Left renal pelvis (tissue), 4 donors: Measurements from ENCODE around the gene KLHL35. TPM values are rescaled to one million over a fixed set of nuclear protein-coding genes. Genes with fewer than 3 reads are reported as not detected.
A peak's percentile ranks its signal among the peaks of the same experiment; 100 is the strongest.

Experiments
- DNase-seq, 4 donors: peaks; one replicate each; pipeline ENCODE4 v3.0.0-alpha.2; 2013; ENCODE audit warnings: low read depth in 4 of 4, low spot score in 3 of 4
- polyA plus RNA-seq, 4 donors: library from polyadenylated mRNA; unstranded; fragments of 120-200 nt; gene quantifications; one replicate each; pipeline ENCODE4 v1.2.1, GENCODE V29; 2013; ENCODE audit not compliant: insufficient read length in 4 of 4

KLHL35 gene
- polyA plus RNA-seq, 4 donors, result 0.57 to 2.4 (median 0.69) TPM

DNA sequence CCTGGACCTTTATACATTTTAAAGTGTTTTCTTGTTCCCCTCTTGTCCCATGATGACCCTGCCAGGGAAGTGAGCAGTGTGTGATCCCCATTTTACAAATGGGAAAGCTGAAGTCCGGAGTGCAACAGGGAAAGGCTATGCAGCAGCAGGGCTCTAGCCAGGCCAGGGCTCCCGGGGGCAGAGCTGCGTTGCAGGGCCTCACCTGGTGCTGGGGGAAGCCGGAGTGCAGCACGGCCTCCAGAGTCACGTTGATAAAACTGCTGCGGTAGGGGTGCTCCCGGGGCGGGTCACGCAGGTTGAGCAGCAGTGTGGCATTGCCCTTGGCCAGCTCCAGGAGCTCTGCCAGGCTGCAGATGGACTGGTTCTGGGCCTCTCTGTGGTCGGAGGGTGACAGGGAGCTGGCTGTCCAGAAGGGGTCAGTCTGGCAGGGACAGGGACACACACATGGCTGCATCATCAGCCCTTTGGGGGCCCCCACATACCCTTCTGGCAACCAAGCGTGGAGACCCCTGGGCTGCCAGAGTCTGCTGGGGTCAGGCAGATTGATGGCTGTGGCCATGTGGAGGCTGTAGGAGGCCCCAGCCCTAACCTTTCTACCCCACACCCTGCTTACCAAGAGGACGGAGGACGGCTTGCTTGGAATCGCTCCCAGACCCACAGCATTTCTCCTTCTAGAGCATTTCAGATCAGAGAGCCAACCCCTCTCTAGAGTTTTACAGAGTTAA lies 9.3 kb upstream of the KLHL35 start:
- no peak for DNase-seq

DNA sequence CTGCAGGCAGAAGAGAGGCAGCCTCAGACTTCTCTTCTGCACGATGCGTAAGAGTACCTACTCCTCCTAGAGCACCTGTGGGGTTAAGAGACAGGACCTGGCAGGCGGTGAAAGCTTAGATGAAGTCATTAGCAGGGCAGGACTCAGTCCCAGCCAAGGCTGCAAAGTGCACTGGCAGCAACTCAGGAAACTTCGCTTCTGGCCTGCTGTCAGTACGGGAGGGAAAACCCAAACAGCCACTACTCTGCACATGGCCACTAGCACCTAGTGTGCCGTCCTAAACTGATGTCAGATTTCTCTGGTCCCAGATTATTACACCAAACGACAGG lies 8.8 kb upstream of the KLHL35 start:
- DNase-seq, result no peak

DNA sequence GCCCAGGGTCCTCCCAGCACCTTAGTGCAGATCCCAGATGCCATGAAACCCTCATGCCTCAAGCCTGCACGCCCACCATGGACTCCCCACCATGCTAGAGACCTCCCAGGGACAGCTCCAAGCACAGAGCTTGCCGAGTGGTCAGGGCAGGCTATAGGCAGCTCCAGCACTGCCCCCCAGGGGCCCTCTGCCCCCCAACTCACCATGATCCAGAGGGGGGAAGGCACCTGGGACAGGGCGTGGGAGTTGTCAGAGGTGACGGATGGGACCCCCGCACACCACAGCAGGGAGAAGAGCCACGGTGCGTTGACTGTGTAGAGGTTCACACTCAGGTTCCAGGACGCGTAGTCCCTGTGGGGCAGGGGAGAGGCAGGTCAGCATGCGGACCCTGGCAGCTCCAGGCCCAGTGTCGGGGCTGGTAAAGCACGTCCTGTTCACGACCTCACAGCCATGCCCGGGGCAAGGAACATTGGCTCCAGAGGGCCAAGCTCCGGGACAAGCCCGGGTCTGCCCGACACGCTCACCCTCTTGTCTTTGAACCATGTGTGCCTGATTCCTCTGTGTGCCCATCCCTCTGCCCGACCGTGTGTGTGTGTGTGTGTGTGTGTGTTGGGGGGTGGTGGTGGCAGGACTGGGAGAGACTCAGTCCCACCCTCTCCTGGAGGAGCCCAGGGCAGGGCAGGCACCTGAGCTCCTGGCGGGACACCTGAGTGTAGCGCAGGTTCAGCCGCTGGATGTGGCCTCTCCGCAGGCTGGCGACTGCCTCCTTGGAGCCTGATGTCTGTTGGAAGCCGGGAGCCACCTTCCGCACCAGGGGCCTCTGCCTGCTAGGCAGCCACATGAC lies 8.2 kb upstream of the KLHL35 start:
- no peak for DNase-seq

DNA sequence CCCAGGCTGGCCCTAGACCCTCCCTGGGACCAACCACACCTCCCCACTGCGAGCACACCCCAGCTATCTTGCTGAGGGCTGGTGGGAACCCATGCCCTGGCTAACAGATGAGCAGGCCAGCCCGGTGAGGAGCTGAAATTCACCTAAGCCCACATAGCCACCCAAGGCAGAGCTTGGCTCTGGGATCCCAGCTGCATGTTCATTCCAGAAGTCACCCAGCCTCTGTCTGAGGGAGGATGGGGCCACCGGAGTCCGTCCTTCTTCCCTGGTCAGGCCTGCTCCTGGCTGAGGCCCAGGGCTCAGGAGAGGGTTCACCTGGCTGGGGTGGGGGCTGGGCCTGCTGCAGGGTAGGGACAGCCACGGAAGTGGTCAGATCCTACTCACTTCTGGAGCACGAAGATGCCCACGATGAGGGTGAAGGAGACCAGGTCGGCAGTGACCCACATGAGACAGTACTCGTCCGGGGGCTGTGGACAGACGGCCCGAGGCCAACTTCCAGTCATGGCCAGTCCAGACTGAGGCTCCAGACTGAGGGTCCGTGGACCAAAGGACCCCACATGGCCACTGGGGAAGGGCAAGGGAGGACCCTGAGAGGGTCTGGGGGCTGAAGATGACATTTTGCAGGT lies 6.6 kb upstream of the KLHL35 start:
- DNase-seq, result no peak

DNA sequence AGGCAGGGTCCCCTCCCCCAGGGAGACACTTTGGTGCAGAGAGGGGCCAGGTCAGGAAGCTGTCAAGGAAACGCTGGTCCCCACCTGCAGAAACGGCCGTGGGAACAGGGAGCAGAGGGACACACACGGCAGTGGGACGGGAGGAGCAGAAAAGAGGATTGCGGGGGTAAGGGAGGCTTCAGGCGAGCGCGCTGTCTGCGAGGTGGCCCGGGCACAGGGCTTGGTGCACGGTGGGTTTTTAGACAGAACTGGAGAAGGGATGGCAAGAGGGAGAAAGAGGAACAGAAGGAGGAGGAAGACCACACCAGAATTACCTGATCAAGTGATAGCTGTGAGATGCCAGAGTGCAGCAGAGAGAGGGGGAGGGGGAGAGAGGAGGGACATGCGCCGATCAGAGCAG lies 6.0 kb upstream of the KLHL35 start:
- no peak for DNase-seq

DNA sequence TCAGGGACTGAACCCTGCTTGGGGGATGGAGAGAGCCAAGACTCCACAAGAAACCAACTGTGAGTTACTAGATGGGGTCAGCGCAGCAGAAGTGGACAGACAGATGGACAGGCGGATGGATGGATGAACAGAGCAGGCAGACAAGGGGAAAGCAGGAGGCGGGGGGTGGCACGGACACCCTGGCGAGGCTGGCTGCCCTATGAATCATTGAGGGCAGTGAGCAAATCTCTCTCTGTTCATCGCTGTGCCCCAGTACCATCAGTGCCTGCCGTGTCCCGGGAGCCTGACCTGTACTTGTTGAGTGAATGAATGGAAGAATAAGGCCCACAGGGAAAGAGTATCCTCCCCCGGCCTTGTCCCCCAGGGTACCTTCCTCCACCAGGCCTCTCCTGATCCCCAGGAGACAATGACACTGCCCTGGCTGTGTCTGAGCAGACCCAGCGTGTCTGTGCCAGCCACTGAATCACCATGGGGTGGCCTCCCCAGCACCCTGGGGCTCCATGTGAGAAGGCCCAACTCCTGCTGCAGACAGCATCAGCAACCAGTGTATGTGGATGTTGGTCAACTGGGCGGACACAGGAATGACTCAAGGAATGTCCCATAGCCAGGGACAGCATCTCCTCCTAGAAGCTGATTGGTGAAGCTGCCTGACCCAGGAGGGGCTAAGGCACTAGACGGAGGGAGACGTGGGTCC lies 5.1 kb upstream of the KLHL35 start:
- no peak for DNase-seq

DNA sequence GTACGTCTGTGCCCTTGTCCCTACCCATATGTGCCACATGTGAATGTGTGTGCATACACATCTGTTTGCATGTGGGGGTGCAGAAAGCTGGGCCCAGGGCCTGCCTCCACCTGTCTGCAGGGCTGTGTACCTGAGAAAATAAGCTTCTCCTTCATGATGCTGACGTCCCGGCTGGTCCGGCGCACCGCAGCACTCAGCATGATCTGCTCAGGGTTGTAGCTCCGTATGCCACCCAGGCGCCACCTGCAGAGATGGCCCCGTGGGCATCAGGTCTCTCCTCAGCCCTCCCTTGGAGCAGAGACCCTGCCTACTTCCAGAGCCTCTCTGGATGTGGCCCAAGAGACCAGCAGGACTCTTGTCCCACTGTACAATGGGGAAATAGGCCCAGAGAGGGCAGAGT lies 3.8 kb upstream of the KLHL35 start:
- no peak for DNase-seq

DNA sequence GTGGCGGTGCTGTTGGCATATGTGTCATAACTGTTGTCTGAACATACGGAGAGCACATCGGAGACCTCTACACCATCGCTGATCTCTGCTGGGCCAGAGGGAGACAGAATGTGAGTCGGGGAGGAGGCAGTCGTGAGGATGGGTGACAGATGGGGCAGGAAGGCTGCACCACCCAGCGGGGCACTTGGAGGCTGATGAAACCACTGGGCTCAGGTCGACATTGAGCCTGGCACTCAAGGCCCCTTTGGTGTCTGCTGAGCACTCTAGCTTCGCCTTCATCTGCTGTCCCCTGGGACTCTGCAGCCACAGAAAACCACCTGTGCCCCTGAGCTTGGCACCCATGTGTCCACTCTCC lies 2.5 kb upstream of the KLHL35 start:
- no peak for DNase-seq

DNA sequence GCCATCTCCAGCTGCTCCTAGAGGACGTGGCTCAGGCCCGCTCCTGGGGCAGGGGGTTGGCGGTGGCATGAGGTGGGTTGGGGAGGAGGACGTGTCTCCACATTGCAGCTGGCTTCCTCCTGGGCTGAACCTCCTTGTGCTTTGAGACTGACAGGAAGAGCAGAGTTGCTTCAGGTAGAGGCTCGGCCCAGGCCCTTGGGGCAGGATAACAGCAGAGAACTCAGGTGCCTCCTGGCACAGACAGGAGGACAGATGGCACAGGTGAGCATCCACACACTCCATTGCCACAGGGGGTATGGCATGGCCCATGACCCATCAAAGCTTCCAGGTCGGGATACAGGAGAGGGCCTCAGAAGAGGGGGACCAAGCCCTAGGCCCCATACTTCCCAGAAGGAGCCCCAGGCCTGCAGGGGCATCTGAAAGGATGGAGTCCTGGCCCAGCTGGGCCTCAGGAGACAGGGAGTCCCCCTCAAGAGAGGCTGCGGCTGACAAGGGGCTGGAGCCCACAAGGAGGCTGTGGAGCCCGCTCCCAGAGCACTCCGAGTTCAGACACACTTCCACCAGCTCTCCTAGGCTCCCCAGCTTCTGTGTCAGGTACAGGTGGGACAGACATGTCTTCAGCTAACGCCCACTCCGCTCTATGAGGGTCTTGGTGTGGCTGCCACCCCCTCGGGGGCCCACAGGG lies 2.0 kb upstream of the KLHL35 start:
- DNase-seq, result no peak

DNA sequence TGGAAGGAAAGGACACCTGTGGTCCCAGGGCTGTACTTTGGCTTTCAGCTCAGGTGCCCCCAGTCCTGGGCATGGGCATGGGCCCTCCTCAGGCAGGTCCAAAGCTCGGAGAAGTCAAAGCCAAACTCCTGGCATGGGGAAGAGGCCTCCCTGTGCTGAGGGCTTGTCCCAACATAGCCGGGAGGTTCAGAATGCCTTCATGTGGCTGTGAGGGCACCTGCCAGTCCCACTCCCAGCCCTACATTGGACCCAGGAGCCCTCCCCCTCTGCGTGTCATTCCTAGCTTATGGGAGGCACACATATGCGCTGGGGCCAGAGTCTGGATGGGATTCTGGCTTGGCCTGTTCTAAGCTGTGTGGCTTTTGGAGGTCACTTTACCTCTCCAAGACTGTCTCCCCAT lies 1.0 kb upstream of the KLHL35 start:
- no peak for DNase-seq

DNA sequence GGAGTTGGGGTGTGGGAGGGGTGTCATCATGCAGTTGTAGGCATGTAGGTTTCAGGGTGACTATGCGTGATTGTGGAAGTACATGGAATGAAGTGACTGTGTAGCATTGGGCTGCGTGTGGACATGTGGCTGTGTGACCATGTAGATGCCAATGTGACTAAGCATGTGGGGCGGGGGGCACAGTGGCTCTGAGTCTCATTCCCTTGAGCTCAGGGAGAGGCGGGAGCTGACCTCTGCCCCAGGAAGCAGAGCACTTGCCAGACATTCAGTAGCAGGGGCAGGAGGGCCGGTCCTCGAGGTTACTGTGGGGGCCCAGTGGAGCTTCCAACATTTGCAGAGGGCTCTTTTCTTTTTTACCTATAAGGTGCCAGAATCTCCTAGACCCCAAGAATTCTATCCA lies 440 bp upstream of the KLHL35 start:
- DNase-seq, result no peak

DNA sequence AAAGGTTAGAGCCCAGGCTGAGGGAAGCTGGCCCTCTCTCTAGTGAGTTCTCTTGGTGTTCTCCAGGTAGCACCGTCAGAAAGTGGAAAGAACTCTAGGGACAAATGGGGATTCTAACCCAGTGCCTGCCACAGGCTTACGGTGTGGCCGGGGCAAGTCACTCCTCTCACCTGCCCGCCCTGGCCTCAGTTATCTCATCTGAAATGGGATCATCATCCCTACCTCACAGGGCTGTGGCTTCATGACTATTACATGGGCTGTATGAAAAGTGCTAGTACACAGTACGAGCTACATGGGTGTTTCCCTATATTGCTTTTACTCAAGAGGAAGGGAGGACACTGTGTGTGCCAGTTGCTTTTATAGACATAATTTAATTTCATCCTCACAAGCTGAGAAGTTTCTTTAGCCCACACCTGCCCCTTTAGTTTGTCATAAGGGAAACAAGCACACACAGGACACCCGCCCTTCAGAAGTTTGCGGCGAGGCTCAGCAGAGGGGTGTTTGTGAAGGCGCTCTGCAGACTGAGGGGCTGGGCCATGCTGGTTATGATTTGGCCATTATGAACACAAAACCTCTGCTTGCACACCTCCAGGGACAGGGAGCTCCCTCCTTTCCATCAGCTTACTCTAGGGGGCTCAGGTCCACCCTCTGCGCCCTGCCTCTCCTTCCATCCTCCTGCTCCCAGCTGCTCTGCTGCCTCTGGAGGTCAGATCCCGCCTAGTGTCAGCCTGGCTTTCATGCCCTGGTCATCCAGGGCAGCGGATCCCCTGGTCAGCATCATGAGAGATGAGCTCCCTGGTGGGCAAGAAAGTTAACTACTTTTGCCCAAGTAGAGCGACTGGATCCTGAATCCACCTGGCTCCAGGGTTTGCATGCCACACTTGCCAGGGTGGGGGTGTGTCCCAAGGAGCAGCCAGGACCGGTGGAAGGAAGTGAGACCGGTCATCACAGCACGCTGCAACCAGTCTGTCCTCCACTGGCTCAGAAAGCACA lies 1.2 kb downstream of the KLHL35 start:
- DNase-seq, result no peak

DNA sequence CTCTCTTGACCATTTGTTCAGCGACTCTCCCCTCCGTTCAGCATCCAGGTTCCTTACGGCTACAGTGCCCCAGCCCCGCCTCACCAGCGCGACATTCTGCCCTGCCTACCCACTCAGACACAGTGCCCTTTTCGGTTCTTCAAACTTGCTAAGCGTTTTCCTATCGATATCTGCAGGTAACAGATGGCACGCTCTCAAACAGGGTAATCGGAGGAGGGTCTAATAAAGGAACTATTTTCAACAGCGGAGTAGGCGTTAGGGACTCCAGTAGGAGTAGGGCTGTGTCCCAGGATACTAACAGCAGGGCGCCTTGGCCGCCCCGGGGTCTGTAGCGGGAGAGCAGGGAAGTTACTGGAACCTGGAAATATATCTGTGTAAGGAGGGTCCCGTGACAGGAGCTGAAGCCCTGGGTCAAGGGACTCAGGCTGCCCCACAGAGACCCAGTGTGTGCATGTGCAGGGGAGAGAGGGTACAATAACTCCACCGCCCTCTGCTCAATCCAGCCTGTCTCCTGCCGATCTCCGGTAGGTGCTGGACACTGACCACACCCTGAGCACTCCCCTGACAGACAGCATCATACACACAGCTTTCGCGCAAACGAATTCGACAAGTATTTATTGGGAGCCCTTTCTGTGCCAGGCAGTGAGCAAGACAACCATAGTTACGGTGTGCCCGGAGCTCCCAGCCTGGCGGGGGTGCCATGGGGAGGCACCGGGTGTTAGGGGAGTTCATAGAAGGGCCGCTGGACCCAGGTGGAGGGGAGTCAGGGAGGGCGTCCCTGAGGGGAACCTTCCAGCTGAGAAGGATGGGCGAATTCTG lies 2.1 kb downstream of the KLHL35 start:
- no peak for DNase-seq

DNA sequence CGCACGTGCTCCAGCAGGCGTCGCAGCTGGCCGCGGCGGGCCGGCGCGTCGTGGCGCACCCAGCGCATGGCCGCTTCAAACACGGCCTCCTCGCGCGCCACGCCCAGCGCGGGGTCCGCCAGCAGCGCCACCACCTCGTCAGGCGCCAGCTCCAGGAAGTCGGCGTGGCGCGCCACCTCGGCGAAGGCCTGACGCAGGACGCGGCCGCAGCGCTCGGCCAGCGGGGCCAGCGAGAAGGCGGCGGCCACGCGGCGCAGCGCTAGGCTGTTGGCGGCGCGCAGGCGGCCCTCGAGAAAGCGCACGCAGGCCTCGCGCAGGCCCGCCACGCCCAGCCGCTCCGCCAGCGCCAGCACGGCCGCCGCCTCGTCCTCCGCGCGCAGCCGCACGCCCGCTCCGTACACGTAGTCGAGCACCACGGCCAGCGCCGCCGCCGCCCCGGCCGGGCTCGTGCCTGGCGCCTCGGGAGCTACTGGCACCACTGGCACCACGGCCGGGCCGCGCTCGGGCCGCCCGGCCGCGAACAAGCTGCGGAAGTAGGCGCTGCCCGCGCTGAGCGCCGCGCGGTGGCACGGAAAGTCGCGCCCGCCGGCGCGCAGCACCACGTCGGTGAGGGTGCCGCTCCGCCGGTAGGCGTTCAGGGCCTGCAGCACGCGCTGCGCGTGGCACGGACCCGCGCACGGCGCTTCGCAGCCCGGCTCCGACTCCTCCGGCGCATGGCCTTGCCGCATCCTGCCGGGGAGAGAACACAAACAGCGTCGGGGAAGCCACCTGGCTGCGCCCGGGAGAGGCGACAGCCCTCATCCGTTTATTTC lies 2.9 kb downstream of the KLHL35 start:
- DNase-seq, result peak in 1 of 4 donors; percentile 26

DNA sequence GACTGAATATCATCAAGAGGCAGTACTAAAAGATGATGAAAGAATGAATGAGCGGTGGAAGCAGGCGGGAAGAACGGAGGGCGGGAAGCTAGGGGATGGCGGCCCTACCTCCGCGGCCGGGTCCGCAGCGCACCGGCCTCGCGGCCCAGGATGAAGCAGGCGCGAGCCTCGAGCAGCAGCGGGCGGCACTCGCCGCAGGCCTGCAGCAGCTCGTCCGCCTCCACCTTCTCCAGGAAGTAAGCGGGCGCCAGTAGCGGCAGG lies 3.4 kb downstream of the KLHL35 start:
- no peak for DNase-seq

DNA sequence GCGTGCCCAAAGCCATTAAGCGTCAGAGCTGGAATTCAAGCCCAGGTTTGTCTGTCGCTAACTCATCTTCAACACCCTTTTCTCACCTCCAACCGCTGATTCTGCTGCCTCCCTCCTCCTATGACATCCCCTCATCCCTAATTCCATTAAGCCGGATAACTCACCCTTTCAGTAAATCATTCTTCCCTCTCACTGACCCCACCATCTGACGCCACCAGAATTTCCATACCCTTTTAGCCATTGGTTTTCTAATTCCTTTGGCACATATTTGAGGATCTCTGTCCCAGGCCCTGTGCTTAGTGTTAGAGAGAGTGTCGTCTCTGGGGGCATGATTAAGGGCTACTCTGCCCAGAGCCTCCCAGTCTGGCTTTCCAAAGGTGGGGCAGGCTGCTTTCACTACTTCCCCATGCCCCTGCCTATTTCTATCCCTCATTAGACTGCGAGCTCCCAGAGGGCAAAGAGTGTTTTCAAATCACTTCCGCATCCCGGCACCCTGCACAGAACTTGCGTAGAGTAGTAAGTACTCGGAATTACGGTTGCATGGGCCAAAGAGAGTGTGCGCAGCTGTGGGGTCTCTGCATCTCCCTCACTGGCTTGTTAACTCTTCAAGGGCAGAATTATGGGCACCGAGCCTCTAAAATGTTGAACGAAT lies 3.9 kb downstream of the KLHL35 start:
- no peak for DNase-seq

DNA sequence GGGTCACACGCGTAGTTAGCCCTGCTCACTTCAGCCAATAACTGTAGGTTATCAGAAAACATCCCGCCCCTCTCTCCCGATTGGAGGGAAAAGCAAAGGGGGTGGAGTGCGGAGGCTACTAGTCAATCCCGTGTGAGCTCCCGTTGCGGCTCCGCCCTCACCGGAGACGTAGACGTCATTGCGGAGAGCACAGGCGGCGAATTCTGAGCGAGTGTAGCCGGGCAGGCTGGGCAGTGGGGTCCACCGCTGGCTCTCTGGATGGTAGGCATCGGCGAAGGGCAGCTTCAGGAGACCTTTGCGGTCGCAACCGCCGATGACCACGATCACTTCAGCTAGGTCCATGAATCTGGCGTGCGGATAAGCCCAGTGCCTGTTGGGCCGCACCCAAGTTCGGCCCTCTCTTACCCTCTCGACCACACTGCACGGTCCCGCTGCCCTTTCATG lies 4.7 kb downstream of the KLHL35 start:
- DNase-seq, result peak; percentile 77 to 84 (median 82)

DNA sequence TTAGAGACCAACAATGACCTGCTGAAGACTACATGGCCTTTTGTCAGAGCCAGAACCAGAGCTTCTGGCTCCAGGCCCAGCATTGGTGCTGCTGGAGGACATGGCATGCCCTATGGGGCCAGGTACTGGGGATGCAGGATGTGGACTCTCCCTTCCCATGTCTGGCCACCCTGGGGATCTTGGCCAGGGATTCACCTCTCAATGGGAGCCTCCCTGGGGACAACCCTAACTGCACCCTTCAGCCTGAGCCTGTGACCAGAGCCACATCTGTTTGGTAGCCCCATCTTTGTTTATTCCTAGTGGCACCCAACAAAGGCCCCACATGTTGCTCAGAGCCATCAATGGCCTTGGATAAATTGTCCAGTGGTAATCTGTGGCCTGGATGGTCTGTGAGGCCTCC lies 5.8 kb downstream of the KLHL35 start:
- DNase-seq, result no peak
